Liver (tissue), 9 donors: Measurements from ENCODE around the gene ADGRB2. TPM values are rescaled to one million over a fixed set of nuclear protein-coding genes. Genes with fewer than 3 reads are reported as not detected.

ENCODE experiments used
- DNase-seq: peaks from one replicate; pipeline ENCODE4 v3.0.0-alpha.2; 2017; ENCODE audit warnings: low spot score
- H3K27ac ChIP-seq, 2 donors: one replicate each; pipeline ENCODE4 v1.7.0; 2013; ENCODE audit warnings: inconsistent platforms in 2 of 2, low read length in 2 of 2, control low read depth in 1 of 2, low read depth in 1 of 2, mild to moderate bottlenecking in 1 of 2
- H3K27me3 ChIP-seq, 4 donors: one replicate each; pipeline versions ENCODE4 v1.6.1 to v1.7.0; 2013; ENCODE audit warnings: low read length in 3 of 4, inconsistent platforms in 1 of 4, mild to moderate bottlenecking in 1 of 4, moderate library complexity in 1 of 4; ENCODE audit not compliant: control insufficient read depth in 4 of 4, insufficient read depth in 4 of 4
- H3K36me3 ChIP-seq, 4 donors: one replicate each; pipeline versions ENCODE4 v1.6.1 to v1.7.0; 2013; ENCODE audit warnings: low read length in 3 of 4, mild to moderate bottlenecking in 3 of 4, low read depth in 1 of 4, moderate library complexity in 1 of 4; ENCODE audit not compliant: control insufficient read depth in 4 of 4, insufficient read depth in 3 of 4
- H3K4me1 ChIP-seq, 4 donors: one replicate each; pipeline versions ENCODE4 v1.6.1 to v1.7.0; 2013; ENCODE audit warnings: low read length in 3 of 4, mild to moderate bottlenecking in 3 of 4, moderate library complexity in 1 of 4; ENCODE audit not compliant: control insufficient read depth in 4 of 4, insufficient read depth in 4 of 4
- H3K4me3 ChIP-seq, 3 donors: one replicate each; pipeline versions ENCODE4 v1.6.1 to v1.7.0; 2013; ENCODE audit warnings: low read length in 3 of 3, control low read depth in 1 of 3, low read depth in 1 of 3, mild to moderate bottlenecking in 1 of 3
- H3K9ac ChIP-seq, 2 donors: one replicate each; pipeline ENCODE4 v1.7.0; 2013; ENCODE audit warnings: low read length in 2 of 2, mild to moderate bottlenecking in 2 of 2, moderate library complexity in 2 of 2, control low read depth in 1 of 2, low read depth in 1 of 2
- H3K9me3 ChIP-seq, 4 donors: one replicate each; pipeline versions ENCODE4 v1.6.1 to v1.7.0; 2013; ENCODE audit warnings: low read length in 3 of 4; ENCODE audit not compliant: control insufficient read depth in 4 of 4
- ATF3 ChIP-seq: IDR thresholded peaks from 2 replicates; pipeline ENCODE4 v1.6.1; 2016; ENCODE audit warnings: antibody characterized with exemption
- CTCF ChIP-seq: fragments of 150-350 bp; IDR thresholded peaks from 2 replicates; pipeline ENCODE4 v1.5.1; 2017; ENCODE audit warnings: improper control_type of control experiment, low read depth, low read length; ENCODE audit not compliant: missing input control
- EGR1 ChIP-seq, 2 donors: IDR thresholded peaks; 2 replicates each; pipeline ENCODE4 v1.6.1; 2016 to 2018; ENCODE audit warnings: antibody characterized with exemption in 2 of 2, low read depth in 2 of 2
- FOXA1 ChIP-seq: IDR thresholded peaks from 2 replicates; pipeline ENCODE4 v1.6.1; 2016; ENCODE audit warnings: antibody characterized with exemption
- FOXA2 ChIP-seq: IDR thresholded peaks from 2 replicates; pipeline ENCODE4 v1.6.1; 2016; ENCODE audit warnings: antibody characterized with exemption
- GABPA ChIP-seq, 2 donors: IDR thresholded peaks in 1 of 2; conservative IDR thresholded peaks in 1 of 2; 2 replicates each; pipeline ENCODE4 v1.6.1; 2016; ENCODE audit warnings: antibody characterized with exemption in 2 of 2, mild to moderate bottlenecking in 1 of 2, moderate library complexity in 1 of 2
- HNF4A ChIP-seq, 2 donors: conservative IDR thresholded peaks; 2 replicates each; pipeline ENCODE4 v1.6.1; 2016; ENCODE audit warnings: antibody characterized with exemption in 2 of 2, mild to moderate bottlenecking in 2 of 2
- HNF4G ChIP-seq: IDR thresholded peaks from 2 replicates; pipeline ENCODE4 v1.6.1; 2016; ENCODE audit warnings: antibody characterized with exemption
- JUND ChIP-seq, 2 donors: IDR thresholded peaks; 2 replicates each; pipeline ENCODE4 v1.6.1; 2016; ENCODE audit warnings: antibody characterized with exemption in 2 of 2
- MAX ChIP-seq: IDR thresholded peaks from 2 replicates; pipeline ENCODE4 v1.6.1; 2016; ENCODE audit warnings: antibody characterized with exemption
- NR2F2 ChIP-seq: IDR thresholded peaks from 2 replicates; pipeline ENCODE4 v1.6.1; 2016; ENCODE audit warnings: antibody characterized with exemption
- RAD21 ChIP-seq, 2 donors: IDR thresholded peaks; 2 replicates each; pipeline ENCODE4 v1.6.1; 2016; ENCODE audit warnings: antibody characterized with exemption in 2 of 2, mild to moderate bottlenecking in 2 of 2
- REST ChIP-seq: IDR thresholded peaks from 2 replicates; pipeline ENCODE4 v1.6.1; 2016; ENCODE audit warnings: antibody characterized with exemption, mild to moderate bottlenecking
- RXRA ChIP-seq, 2 donors: IDR thresholded peaks; 2 replicates each; pipeline ENCODE4 v1.6.1; 2017 to 2018; ENCODE audit warnings: antibody characterized with exemption in 2 of 2, mild to moderate bottlenecking in 1 of 2
- SP1 ChIP-seq: IDR thresholded peaks from 2 replicates; pipeline ENCODE4 v1.6.1; 2018; ENCODE audit warnings: antibody characterized with exemption, mild to moderate bottlenecking
- TAF1 ChIP-seq: conservative IDR thresholded peaks from 2 replicates; pipeline ENCODE4 v1.6.1; 2016; ENCODE audit warnings: antibody characterized with exemption, mild to moderate bottlenecking
- YY1 ChIP-seq: IDR thresholded peaks from 2 replicates; pipeline ENCODE4 v1.6.1; 2016; ENCODE audit warnings: antibody characterized with exemption, mild to moderate bottlenecking
- ZBTB33 ChIP-seq: IDR thresholded peaks from 2 replicates; pipeline ENCODE4 v1.6.1; 2016; ENCODE audit warnings: antibody characterized with exemption
- WGBS: extraction: QIAGEN DNeasy Blood & Tissue Kit; methylation state at CpG from one replicate; pipeline ENCODE4 v1.1.7; 2013; 5-methylcytosine and 5-hydroxymethylcytosine counted together
- polyA plus RNA-seq, 2 donors: library from polyadenylated mRNA; stranded (reverse) in 1 of 2; unstranded in 1 of 2; fragments of 200-250 nt in 1 of 2; fragments of >200 nt in 1 of 2; fragmentation: Nextera tagmentation in 1 of 2; extraction: Ambion mirVana in 1 of 2; gene quantifications; one replicate each; pipeline versions ENCODE4 v1.2.1 to v1.2.3, GENCODE V29; 2013 to 2015
- total RNA-seq, 2 donors: library from RNA; depleted of rRNA; stranded (reverse); fragments of >200 nt; gene quantifications; one replicate each; pipeline ENCODE4 v1.2.3, GENCODE V29; 2014
- donor health status: healthy.
- donor health status: healthy.
- donor health status: healthy.
- donor health status: healthy.
- donor health status: healthy.

Gene ADGRB2
- total and polyA plus RNA-seq, 4 donors = under 0.01 to 0.05 (median 0.05) TPM; not detected in 1

GRCh38 chr1:31755850-31756492 lies 8.2 kb downstream of the ADGRB2 start (continued):
- TF ChIP-seq ATF3 (no peak), EGR1 (IDR thresholded peaks at IDR 0.05; ENCODE audit: low read depth in 2 of 2) (no peak), FOXA2 (no peak), HNF4G (no peak), YY1 (no peak), HNF4A (conservative IDR thresholded peaks at IDR 0.05) (no peak)

- Histone ChIP-seq H3K36me3 (no peaks in the 10 kb centered on the region), H3K27me3 (no peaks in the 10 kb centered on the region), H3K4me1 (peaks cover 5 to 18% (median 9%) of the 10 kb centered on the region in 4 donors), H3K27ac (no peak overlapping the region), H3K9ac (no peak overlapping the region), H3K4me3 (no peak overlapping the region), H3K9me3 (no peaks in the 10 kb centered on the region)
- no peak for TF ChIP-seq TAF1
- no peak for TF ChIP-seq GABPA (IDR thresholded peaks at IDR 0.05 in 1 of 2, conservative IDR thresholded peaks at IDR 0.05 in 1 of 2)
- no peak for TF ChIP-seq JUND (IDR thresholded peaks at IDR 0.05)
- TF ChIP-seq NR2F2 = no peak
- no peak for TF ChIP-seq HNF4G
- TF ChIP-seq FOXA1 = no peak
- no peak for TF ChIP-seq FOXA2
- no peak for DNase-seq
- WGBS = 69% methylated on average over 9 of the region's 9 CpGs
Measured at GRCh38 chr1:31755197-31755611, 8.9 kb downstream of the ADGRB2 start.

GRCh38 chr1:31754397-31754796 lies 9.7 kb downstream of the ADGRB2 start:
- 90% methylated on average over 15 of the region's 15 CpGs for WGBS
- TF ChIP-seq RAD21 (IDR thresholded peaks at IDR 0.05) (no peak), HNF4G (no peak), JUND (IDR thresholded peaks at IDR 0.05) (no peak), REST (no peak), SP1 (no peak), ATF3 (no peak), NR2F2 (no peak), HNF4A (conservative IDR thresholded peaks at IDR 0.05) (no peak), TAF1 (no peak), ZBTB33 (no peak), FOXA1 (no peak), FOXA2 (no peak), GABPA (IDR thresholded peaks at IDR 0.05 in 1 of 2, conservative IDR thresholded peaks at IDR 0.05 in 1 of 2) (no peak), MAX (no peak), RXRA (IDR thresholded peaks at IDR 0.05) (no peak), YY1 (no peak), CTCF (no peak), EGR1 (IDR thresholded peaks at IDR 0.05; ENCODE audit: low read depth in 2 of 2) (no peak)
- no peak overlapping the region for H3K27ac ChIP-seq
- H3K9ac ChIP-seq = no peak overlapping the region
- H3K9me3 ChIP-seq = no peaks in the 10 kb centered on the region
- H3K4me3 ChIP-seq = no peak overlapping the region
- no peaks in the 10 kb centered on the region for H3K36me3 ChIP-seq
- H3K4me1 ChIP-seq = peaks cover 5 to 18% (median 9%) of the 10 kb centered on the region in 4 donors
- H3K27me3 ChIP-seq = no peaks in the 10 kb centered on the region
- no peak for DNase-seq
